GM23248 (cell line): Measurements from ENCODE around the gene ZDHHC3. TPM values are rescaled to one million over a fixed set of nuclear protein-coding genes. Genes with fewer than 3 reads are reported as not detected.

ENCODE experiments used
- DNase-seq: peaks from one replicate; pipeline ENCODE4 v3.0.0-alpha.2; 2015
- H2AFZ ChIP-seq: fragments of 200-600 bp; sonication (generic); 2 replicates; pipeline ENCODE4 v1.6.1; 2016; ENCODE audit warnings: antibody characterized with exemption
- H3F3A ChIP-seq: fragments of 200-600 bp; sonication (generic); 2 replicates; pipeline ENCODE4 v1.6.1; 2016; ENCODE audit warnings: mild to moderate bottlenecking, antibody characterized with exemption, mixed run types; ENCODE audit not compliant: insufficient read depth
- H3K27ac ChIP-seq: fragments of 200-600 bp; sonication (generic); 2 replicates; pipeline ENCODE4 v1.5.1; 2016; ENCODE audit warnings: mild to moderate bottlenecking
- H3K27me3 ChIP-seq: fragments of 200-600 bp; sonication (generic); replicated peaks from 2 replicates; pipeline ENCODE4 v1.6.1; 2016; ENCODE audit warnings: mild to moderate bottlenecking; ENCODE audit not compliant: insufficient read depth
- H3K36me3 ChIP-seq: fragments of 200-600 bp; sonication (generic); 2 replicates; pipeline ENCODE4 v1.6.1; 2016; ENCODE audit warnings: low read depth, mild to moderate bottlenecking
- H3K4me1 ChIP-seq: fragments of 200-600 bp; sonication (generic); 2 replicates; pipeline ENCODE4 v1.6.1; 2016; ENCODE audit warnings: mild to moderate bottlenecking; ENCODE audit not compliant: insufficient read depth
- H3K4me2 ChIP-seq: fragments of 200-600 bp; sonication (generic); one replicate; pipeline ENCODE4 v1.6.1; 2016; ENCODE audit warnings: mild to moderate bottlenecking; ENCODE audit not compliant: unreplicated experiment
- H3K4me3 ChIP-seq: fragments of 200-600 bp; sonication (generic); 2 replicates; pipeline ENCODE4 v1.5.1; 2016; ENCODE audit warnings: mild to moderate bottlenecking
- H3K79me2 ChIP-seq: fragments of 200-600 bp; sonication (generic); 2 replicates; pipeline ENCODE4 v1.6.1; 2016; ENCODE audit warnings: mild to moderate bottlenecking; ENCODE audit not compliant: insufficient read depth
- H3K9ac ChIP-seq: fragments of 200-600 bp; sonication (generic); 2 replicates; pipeline ENCODE4 v1.6.1; 2016; ENCODE audit warnings: mild to moderate bottlenecking
- H3K9me2 ChIP-seq: fragments of 200-600 bp; sonication (generic); 2 replicates; pipeline ENCODE4 v1.6.1; 2016; ENCODE audit warnings: mixed run types, mild to moderate bottlenecking, moderate library complexity; ENCODE audit not compliant: insufficient read depth
- H3K9me3 ChIP-seq: fragments of 200-600 bp; sonication (generic); one replicate; pipeline ENCODE4 v1.6.1; 2017; ENCODE audit warnings: low read depth
- H4K20me1 ChIP-seq: fragments of 200-600 bp; sonication (generic); 2 replicates; pipeline ENCODE4 v1.6.0; 2016; ENCODE audit not compliant: insufficient read depth
- EZH2 ChIP-seq: fragments of 200-600 bp; sonication (generic); IDR thresholded peaks from 2 replicates; pipeline ENCODE4 v1.6.1; 2018; ENCODE audit warnings: antibody characterized with exemption, mild to moderate bottlenecking; ENCODE audit not compliant: insufficient read depth, poor library complexity, severe bottlenecking
- EZH2phosphoT487 ChIP-seq: fragments of 200-600 bp; sonication (generic); IDR thresholded peaks from 2 replicates; pipeline ENCODE4 v1.6.1; 2018; ENCODE audit warnings: antibody characterized with exemption, moderate library complexity, mild to moderate bottlenecking, low read depth; ENCODE audit not compliant: insufficient read depth
- WGBS, 2 experiments: methylation state at CpG; one replicate each; pipeline ENCODE4 v1.1.6; 2015 to 2017; ENCODE audit warnings: low lambda C conversion rate in 2 of 2, low coverage in 1 of 2; ENCODE audit errors: missing lambda C conversion rate in 2 of 2; 5-methylcytosine and 5-hydroxymethylcytosine counted together
- in situ Hi-C: fragments of 300-500 bp; cut with MboI; formaldehyde crosslinking; loops from 2 replicates; pipeline ENCODE4 v1.15.0; 2020
- polyA plus RNA-seq: library from polyadenylated mRNA; unstranded; fragments of >200 nt; fragmentation: Nextera tagmentation; extraction: Ambion mirVana; gene quantifications from 2 replicates; pipeline ENCODE4 v1.2.1, GENCODE V29; 2016
- total RNA-seq: library from RNA; depleted of rRNA; stranded (reverse); fragments of >200 nt; shearing (Covaris generic); gene quantifications from 2 replicates; pipeline ENCODE4 v1.2.3, GENCODE V29; 2014; rRNA removed

Gene ZDHHC3, protein sequence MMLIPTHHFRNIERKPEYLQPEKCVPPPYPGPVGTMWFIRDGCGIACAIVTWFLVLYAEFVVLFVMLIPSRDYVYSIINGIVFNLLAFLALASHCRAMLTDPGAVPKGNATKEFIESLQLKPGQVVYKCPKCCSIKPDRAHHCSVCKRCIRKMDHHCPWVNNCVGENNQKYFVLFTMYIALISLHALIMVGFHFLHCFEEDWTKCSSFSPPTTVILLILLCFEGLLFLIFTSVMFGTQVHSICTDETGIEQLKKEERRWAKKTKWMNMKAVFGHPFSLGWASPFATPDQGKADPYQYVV
- total RNA-seq (76.2 and 89.5 TPM in 2 replicates), polyA plus RNA-seq (48.7 and 48.9 TPM in 2 replicates)

DNA sequence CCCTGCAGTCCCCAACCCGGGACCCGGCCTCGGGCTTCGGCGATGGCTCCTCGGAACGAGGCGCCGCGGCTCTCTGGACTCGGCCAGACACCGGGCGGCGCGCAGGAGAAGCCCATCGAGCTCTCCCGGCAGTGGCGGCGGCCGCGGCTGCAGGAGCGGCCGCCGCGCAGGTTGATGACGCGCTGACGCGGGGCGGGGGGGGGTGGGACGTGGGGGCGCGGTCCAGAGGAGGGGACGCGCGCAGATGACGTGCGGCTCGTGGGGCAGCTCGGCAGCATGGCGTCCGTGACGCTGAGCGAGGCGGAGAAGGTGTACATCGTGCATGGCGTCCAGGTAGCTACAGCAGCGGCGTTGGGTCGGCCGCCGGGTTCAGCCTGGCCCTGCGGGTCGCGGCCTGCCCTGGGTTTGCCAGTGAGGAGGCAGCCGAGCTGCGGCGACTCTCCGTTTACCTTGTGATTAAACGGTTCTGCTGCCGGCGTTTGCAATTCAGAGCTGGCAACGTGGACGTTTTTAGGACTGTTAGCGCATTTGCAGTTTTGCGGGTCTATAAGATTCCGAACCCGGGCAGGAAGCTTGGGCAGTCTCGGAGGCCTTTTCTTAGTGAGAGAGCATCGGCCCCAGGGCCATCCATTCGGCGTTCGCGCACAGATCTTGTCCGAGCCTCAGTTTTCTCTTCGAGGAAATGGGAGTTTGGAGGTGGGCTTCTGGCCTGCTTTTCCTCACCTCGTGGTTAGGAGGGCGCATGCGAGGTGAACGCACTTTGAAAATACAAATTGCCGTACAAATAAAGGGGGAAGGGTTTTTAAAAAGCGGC lies at the start of gene ZDHHC3, which contains the start of gene EXOSC7:
TSS of gene ZDHHC3 (minus strand) at position 173 of the 814 bp plus-strand sequence. CDS start 16,738 bp downstream, outside the sequence.
TSS of gene EXOSC7 (plus strand) at position 243 of the 814 bp plus-strand sequence. CDS start at position 277, 34 bp downstream.
- Histone ChIP-seq H3K9me3 (no peaks in the 10 kb centered on the region), H3K9me2 (no peaks in the 10 kb centered on the region), H3K4me1 (peaks cover 5% of the 10 kb centered on the region), H3K4me2 (peak within 1 kb of the TSS; percentile 97), H3F3A (no peaks in the 10 kb centered on the region), H3K27me3 (no peaks in the 10 kb centered on the region), H3K79me2 (peaks cover 94% of the 10 kb centered on the region), H3K4me3 (peak within 1 kb of the TSS; percentile 96), H3K27ac (peak within 1 kb of the TSS; percentile 82), H4K20me1 (no peaks in the 10 kb centered on the region), H3K36me3 (no peaks in the 10 kb centered on the region), H3K9ac (peak within 1 kb of the TSS; percentile 97), H2AFZ (peak within 1 kb of the TSS; percentile 96)
- TF ChIP-seq EZH2phosphoT487 (no peak), EZH2 (no peak)
- WGBS, 2 experiments: 0 to 1% methylated on average over 47 to 82 of the region's 82 CpGs
- in situ Hi-C loops: no loop called here
- DNase-seq: peak; percentile 95

GRCh38 chr3:45024542-45025255 lies 48.7 kb upstream of the ZDHHC3 start:
- no peak for DNase-seq
- H3K4me1 ChIP-seq: peaks cover 44% of the 10 kb centered on the region
- H3K79me2 ChIP-seq: no peaks in the 10 kb centered on the region
- H3K9me3 ChIP-seq: no peaks in the 10 kb centered on the region
- H3K4me2 ChIP-seq: no peak overlapping the region
- no peak overlapping the region for H3K4me3 ChIP-seq
- H4K20me1 ChIP-seq: no peaks in the 10 kb centered on the region
- in situ Hi-C loops: no loop called here
- no peak overlapping the region for H3K9ac ChIP-seq
- WGBS, 2 experiments: 53 to 58% methylated on average over 6 of the region's 6 CpGs
- no peak overlapping the region for H2AFZ ChIP-seq
- H3K27me3 ChIP-seq: no peaks in the 10 kb centered on the region
- no peak overlapping the region for H3K27ac ChIP-seq
- no peaks in the 10 kb centered on the region for H3K36me3 ChIP-seq
- TF ChIP-seq EZH2 (no peak), EZH2phosphoT487 (no peak)
- H3F3A ChIP-seq: peaks cover 15% of the 10 kb centered on the region
- no peaks in the 10 kb centered on the region for H3K9me2 ChIP-seq

GRCh38 chr3:45023675-45024074 lies 47.7 kb upstream of the ZDHHC3 start:
- H3K36me3 ChIP-seq: no peaks in the 10 kb centered on the region
- peaks cover 36% of the 10 kb centered on the region for H3K4me1 ChIP-seq
- H3K27me3 ChIP-seq: no peaks in the 10 kb centered on the region
- H3K9me3 ChIP-seq: no peaks in the 10 kb centered on the region
- peaks cover 8% of the 10 kb centered on the region; the same call in 1 of the 2 replicates for H3F3A ChIP-seq
- H3K27ac ChIP-seq: no peak overlapping the region
- H4K20me1 ChIP-seq: no peaks in the 10 kb centered on the region
- H3K9ac ChIP-seq: no peak overlapping the region
- no peak overlapping the region for H3K4me3 ChIP-seq
- WGBS, 2 experiments: 94 to 99% methylated on average over 3 of the region's 3 CpGs
- no peak for TF ChIP-seq EZH2
- TF ChIP-seq EZH2phosphoT487: no peak
- no peaks in the 10 kb centered on the region for H3K9me2 ChIP-seq
- no peak for DNase-seq
- H2AFZ ChIP-seq: no peak overlapping the region
- no peaks in the 10 kb centered on the region for H3K79me2 ChIP-seq
- in situ Hi-C loops: no loop called here
- no peak overlapping the region for H3K4me2 ChIP-seq
